Measurements from ENCODE around the gene ADSL.
"Not testable (repeated sequence)": the region's sequence is repeated elsewhere in the genome, so short reads cannot be mapped to it uniquely, and the experiment has no call there.

Gene ADSL

GRCh38 chr22:40367342-40367741 is 21.0 kb downstream of the ADSL start:
- Histone ChIP-seq H3K36me3 (ENCODE audit: control insufficient read depth, insufficient read depth, low read length) (peaks cover 31% of the 10 kb centered on the region; the same call in 1 of the 2 replicates), H3K9me3 (ENCODE audit: control insufficient read depth, insufficient read depth, low read length) (no peaks in the 10 kb centered on the region), H3K4me1 (ENCODE audit: control insufficient read depth, insufficient read depth, low read length) (no peaks in the 10 kb centered on the region), H3K4me3 (ENCODE audit: low read length) (no peak overlapping the region), H3K27me3 (ENCODE audit: control insufficient read depth, insufficient read depth, low read length) (no peaks in the 10 kb centered on the region), H3K27ac (ENCODE audit: low read length) (no peak overlapping the region)
- WGBS (ENCODE audit: insufficient coverage, insufficient read length) = no CpG with 5 or more reads among the region's 6 CpGs
- no peak for DNase-seq (ENCODE audit: low read depth, low spot score)

GRCh38 chr22:40368016-40368415 is 21.7 kb downstream of the ADSL start:
- no peak overlapping the region for H3K4me3 ChIP-seq (ENCODE audit: low read length)
- no peaks in the 10 kb centered on the region for H3K9me3 ChIP-seq (ENCODE audit: control insufficient read depth, insufficient read depth, low read length)
- H3K36me3 ChIP-seq (ENCODE audit: control insufficient read depth, insufficient read depth, low read length) = peaks cover 26% of the 10 kb centered on the region; the same call in 1 of the 2 replicates
- no peak for DNase-seq (ENCODE audit: low read depth, low spot score)
- no peaks in the 10 kb centered on the region for H3K27me3 ChIP-seq (ENCODE audit: control insufficient read depth, insufficient read depth, low read length)
- no CpG with 5 or more reads among the region's 6 CpGs for WGBS (ENCODE audit: insufficient coverage, insufficient read length)
- H3K27ac ChIP-seq (ENCODE audit: low read length) = no peak overlapping the region
- H3K4me1 ChIP-seq (ENCODE audit: control insufficient read depth, insufficient read depth, low read length) = no peaks in the 10 kb centered on the region

DNA sequence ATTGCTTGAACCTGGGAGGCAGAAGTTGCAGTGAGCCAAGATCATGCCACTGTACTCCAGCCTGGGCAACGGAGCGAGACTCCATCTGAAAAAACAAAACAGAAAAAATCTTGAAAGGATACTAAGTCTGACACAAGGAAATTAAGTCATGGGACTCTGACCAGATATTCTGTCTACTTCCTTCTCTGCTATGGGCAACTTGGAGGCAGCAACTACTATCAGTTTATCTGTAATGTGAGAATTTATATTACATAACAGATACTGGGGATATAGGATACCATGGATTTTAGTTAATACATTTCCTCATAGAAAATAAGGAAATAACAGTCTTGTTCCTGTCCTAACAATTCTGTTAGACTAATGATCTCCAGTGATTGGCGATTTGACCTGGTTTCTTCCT is 22.5 kb downstream of the ADSL start:
- Histone ChIP-seq H3K27ac (ENCODE audit: low read length) (no peak overlapping the region), H3K9me3 (ENCODE audit: control insufficient read depth, insufficient read depth, low read length) (no peaks in the 10 kb centered on the region), H3K27me3 (ENCODE audit: control insufficient read depth, insufficient read depth, low read length) (no peaks in the 10 kb centered on the region), H3K4me3 (ENCODE audit: low read length) (no peak overlapping the region), H3K36me3 (ENCODE audit: control insufficient read depth, insufficient read depth, low read length) (peaks cover 24% of the 10 kb centered on the region; the same call in 1 of the 2 replicates), H3K4me1 (ENCODE audit: control insufficient read depth, insufficient read depth, low read length) (no peaks in the 10 kb centered on the region)
- no peak for DNase-seq (ENCODE audit: low read depth, low spot score)
- no CpG with 5 or more reads among the region's 3 CpGs for WGBS (ENCODE audit: insufficient coverage, insufficient read length)

- Histone ChIP-seq H3K36me3 (ENCODE audit: control insufficient read depth, insufficient read depth, low read length) (peaks cover 2% of the 10 kb centered on the region; the same call in 1 of the 2 replicates), H3K4me1 (ENCODE audit: control insufficient read depth, insufficient read depth, low read length) (no peaks in the 10 kb centered on the region), H3K4me3 (ENCODE audit: low read length) (no peak overlapping the region), H3K27me3 (ENCODE audit: control insufficient read depth, insufficient read depth, low read length) (no peaks in the 10 kb centered on the region), H3K27ac (ENCODE audit: low read length) (no peak overlapping the region), H3K9me3 (ENCODE audit: control insufficient read depth, insufficient read depth, low read length) (no peaks in the 10 kb centered on the region)
- no CpG with 5 or more reads among the region's 8 CpGs for WGBS (ENCODE audit: insufficient coverage, insufficient read length)
- DNase-seq (ENCODE audit: low read depth, low spot score) = no peak
Measured at GRCh38 chr22:40374567-40374966, 28.3 kb downstream of the ADSL start.

- Histone ChIP-seq H3K4me1 (ENCODE audit: control insufficient read depth, insufficient read depth, low read length) (no peaks in the 10 kb centered on the region), H3K4me3 (ENCODE audit: low read length) (no peak overlapping the region), H3K27ac (ENCODE audit: low read length) (no peak overlapping the region), H3K36me3 (ENCODE audit: control insufficient read depth, insufficient read depth, low read length) (no peaks in the 10 kb centered on the region), H3K27me3 (ENCODE audit: control insufficient read depth, insufficient read depth, low read length) (no peaks in the 10 kb centered on the region), H3K9me3 (ENCODE audit: control insufficient read depth, insufficient read depth, low read length) (no peaks in the 10 kb centered on the region)
- no CpG with 5 or more reads among the region's 5 CpGs for WGBS (ENCODE audit: insufficient coverage, insufficient read length)
- DNase-seq (ENCODE audit: low read depth, low spot score) = no peak
Measured at GRCh38 chr22:40376149-40376548, 29.8 kb downstream of the ADSL start.

DNA sequence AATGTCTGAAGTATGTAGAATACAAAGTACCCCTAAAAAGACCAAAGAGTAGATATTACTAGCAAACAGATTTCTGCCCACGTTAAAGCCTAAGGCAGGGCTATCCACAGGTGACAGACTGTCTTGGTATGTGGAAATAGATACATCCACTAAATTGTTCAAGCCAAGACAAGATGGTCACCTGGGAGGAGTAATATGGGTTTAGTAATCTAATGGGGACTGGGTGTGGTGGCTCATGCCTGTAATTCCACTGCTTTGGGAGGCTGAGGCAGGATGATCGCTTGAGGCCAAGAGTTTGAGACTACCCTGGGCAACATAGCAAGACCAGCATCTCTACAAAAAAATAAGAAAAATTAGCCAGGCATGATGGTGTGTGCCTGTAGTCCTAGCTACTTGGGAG is 31.6 kb downstream of the ADSL start:
- Histone ChIP-seq H3K4me3 (ENCODE audit: low read length) (no peak overlapping the region), H3K27ac (ENCODE audit: low read length) (no peak overlapping the region), H3K4me1 (ENCODE audit: control insufficient read depth, insufficient read depth, low read length) (no peaks in the 10 kb centered on the region), H3K27me3 (ENCODE audit: control insufficient read depth, insufficient read depth, low read length) (no peaks in the 10 kb centered on the region), H3K36me3 (ENCODE audit: control insufficient read depth, insufficient read depth, low read length) (no peaks in the 10 kb centered on the region), H3K9me3 (ENCODE audit: control insufficient read depth, insufficient read depth, low read length) (no peaks in the 10 kb centered on the region)
- no peak for DNase-seq (ENCODE audit: low read depth, low spot score)
- no CpG with 5 or more reads among the region's 2 CpGs for WGBS (ENCODE audit: insufficient coverage, insufficient read length)

DNA sequence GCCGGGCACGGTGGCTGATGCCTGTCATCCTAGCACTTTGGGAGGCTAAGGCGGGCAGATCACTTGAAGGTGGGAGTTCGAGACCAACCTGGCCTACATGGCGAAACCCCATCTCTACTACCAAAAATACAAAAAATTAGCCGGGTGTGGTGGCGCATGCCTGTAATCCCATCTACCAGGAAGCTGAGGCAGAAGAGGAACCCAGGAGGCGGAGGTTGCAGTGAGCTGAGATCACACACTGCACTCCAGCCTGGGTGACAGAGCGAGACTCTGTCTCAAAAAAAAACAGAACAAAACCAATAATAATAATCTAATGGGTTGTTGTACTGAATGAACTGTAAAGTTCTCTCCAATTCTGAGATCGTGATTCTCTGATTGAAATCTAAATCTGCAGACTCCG is 32.1 kb downstream of the ADSL start:
- DNase-seq (ENCODE audit: low read depth, low spot score); H3K9me3 ChIP-seq (ENCODE audit: control insufficient read depth, insufficient read depth, low read length); H3K36me3 ChIP-seq (ENCODE audit: control insufficient read depth, insufficient read depth, low read length); H3K27ac ChIP-seq (ENCODE audit: low read length); H3K4me3 ChIP-seq (ENCODE audit: low read length); H3K4me1 ChIP-seq (ENCODE audit: control insufficient read depth, insufficient read depth, low read length); H3K27me3 ChIP-seq (ENCODE audit: control insufficient read depth, insufficient read depth, low read length): not testable (repeated sequence)
- WGBS (ENCODE audit: insufficient coverage, insufficient read length) = no CpG with 5 or more reads among the region's 11 CpGs

GRCh38 chr22:40381461-40381860 is 35.2 kb downstream of the ADSL start:
- no CpG with 5 or more reads among the region's 3 CpGs for WGBS (ENCODE audit: insufficient coverage, insufficient read length)
- Histone ChIP-seq H3K36me3 (ENCODE audit: control insufficient read depth, insufficient read depth, low read length) (no peaks in the 10 kb centered on the region), H3K27ac (ENCODE audit: low read length) (no peak overlapping the region), H3K4me1 (ENCODE audit: control insufficient read depth, insufficient read depth, low read length) (no peaks in the 10 kb centered on the region), H3K4me3 (ENCODE audit: low read length) (no peak overlapping the region), H3K9me3 (ENCODE audit: control insufficient read depth, insufficient read depth, low read length) (no peaks in the 10 kb centered on the region), H3K27me3 (ENCODE audit: control insufficient read depth, insufficient read depth, low read length) (no peaks in the 10 kb centered on the region)
- DNase-seq (ENCODE audit: low read depth, low spot score) = no peak

DNA sequence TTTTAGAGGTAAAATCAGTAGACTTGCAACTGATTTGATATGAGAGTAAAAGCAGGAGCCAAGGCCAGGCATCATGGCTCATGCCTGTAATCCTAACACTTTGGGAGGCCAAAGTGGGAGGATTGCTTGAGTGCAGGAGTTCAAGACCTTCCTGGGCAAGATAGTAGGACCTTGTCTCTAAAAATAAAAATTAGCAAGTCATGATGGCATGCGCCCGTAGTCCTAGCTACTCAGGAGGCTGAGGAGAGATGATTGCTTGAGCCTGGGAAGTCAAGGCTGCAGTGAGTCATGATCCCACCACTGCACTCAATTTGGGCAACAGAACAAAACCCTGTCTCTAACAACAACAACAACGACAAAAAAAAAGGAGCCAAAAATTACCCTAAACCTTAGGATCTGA is 37.6 kb downstream of the ADSL start:
- no peak for DNase-seq (ENCODE audit: low read depth, low spot score)
- Histone ChIP-seq H3K4me1 (ENCODE audit: control insufficient read depth, insufficient read depth, low read length) (no peaks in the 10 kb centered on the region), H3K9me3 (ENCODE audit: control insufficient read depth, insufficient read depth, low read length) (no peaks in the 10 kb centered on the region), H3K27me3 (ENCODE audit: control insufficient read depth, insufficient read depth, low read length) (no peaks in the 10 kb centered on the region), H3K27ac (ENCODE audit: low read length) (no peak overlapping the region), H3K36me3 (ENCODE audit: control insufficient read depth, insufficient read depth, low read length) (no peaks in the 10 kb centered on the region), H3K4me3 (ENCODE audit: low read length) (no peak overlapping the region)
- WGBS (ENCODE audit: insufficient coverage, insufficient read length) = no CpG with 5 or more reads among the region's 3 CpGs

DNA sequence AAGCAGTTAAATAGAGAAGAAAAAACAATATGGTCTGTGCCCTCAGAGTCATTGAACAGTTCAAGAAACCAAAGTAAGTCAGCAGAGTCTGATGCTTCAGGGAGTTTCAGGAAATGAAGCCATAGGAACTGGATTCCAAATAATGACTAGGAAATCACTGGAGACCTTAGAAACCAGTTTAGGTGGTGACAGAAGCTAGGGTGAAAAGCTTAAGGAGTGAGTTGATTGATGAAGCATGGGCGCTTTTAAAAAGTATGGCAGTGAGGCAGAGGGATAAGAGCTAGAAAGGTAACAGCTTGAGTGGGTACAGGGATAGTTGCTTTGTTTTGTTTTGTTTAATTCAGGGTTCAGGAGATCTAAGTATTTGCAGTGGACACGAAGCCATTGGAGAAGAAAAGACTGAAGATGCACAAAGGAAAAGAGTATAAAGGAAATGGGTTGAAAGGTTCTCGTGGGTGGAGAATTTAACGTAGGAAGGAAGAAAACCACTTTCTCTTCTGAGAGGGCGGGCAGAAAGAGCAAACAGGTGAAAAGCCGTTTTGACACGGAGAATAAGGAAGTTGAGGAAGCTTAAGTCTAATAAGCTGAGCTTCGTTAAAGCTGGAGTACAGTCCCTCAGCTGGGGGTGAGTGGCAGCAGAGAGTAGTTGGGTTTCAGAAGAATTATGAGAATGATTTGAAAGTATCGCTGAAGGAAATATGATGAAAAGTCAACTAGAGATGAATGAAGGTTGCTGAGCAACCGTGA is 38.9 kb downstream of the ADSL start:
- no peaks in the 10 kb centered on the region for H3K9me3 ChIP-seq (ENCODE audit: control insufficient read depth, insufficient read depth, low read length)
- H3K4me1 ChIP-seq (ENCODE audit: control insufficient read depth, insufficient read depth, low read length) = no peaks in the 10 kb centered on the region
- H3K36me3 ChIP-seq (ENCODE audit: control insufficient read depth, insufficient read depth, low read length) = no peaks in the 10 kb centered on the region
- WGBS (ENCODE audit: insufficient coverage, insufficient read length) = 100% methylated on average over 1 of the region's 10 CpGs
- H3K4me3 ChIP-seq (ENCODE audit: low read length) = no peak overlapping the region
- no peaks in the 10 kb centered on the region for H3K27me3 ChIP-seq (ENCODE audit: control insufficient read depth, insufficient read depth, low read length)
- no peak for DNase-seq (ENCODE audit: low read depth, low spot score)
- no peak overlapping the region for H3K27ac ChIP-seq (ENCODE audit: low read length)

- no CpG with 5 or more reads among the region's 5 CpGs for WGBS (ENCODE audit: insufficient coverage, insufficient read length)
- no peaks in the 10 kb centered on the region for H3K4me1 ChIP-seq (ENCODE audit: control insufficient read depth, insufficient read depth, low read length)
Measured at GRCh38 chr22:40387746-40388145, 41.4 kb downstream of the ADSL start.

More at GRCh38 chr22:40387746-40388145, 41.4 kb downstream of the ADSL start:
- no peaks in the 10 kb centered on the region for H3K27me3 ChIP-seq (ENCODE audit: control insufficient read depth, insufficient read depth, low read length)
- no peak overlapping the region for H3K4me3 ChIP-seq (ENCODE audit: low read length)
- no peak for DNase-seq (ENCODE audit: low read depth, low spot score)
- no peaks in the 10 kb centered on the region for H3K36me3 ChIP-seq (ENCODE audit: control insufficient read depth, insufficient read depth, low read length)
- no peak overlapping the region for H3K27ac ChIP-seq (ENCODE audit: low read length)
- H3K9me3 ChIP-seq (ENCODE audit: control insufficient read depth, insufficient read depth, low read length) = no peaks in the 10 kb centered on the region
